ENCODE measurements around the gene PDHA1.

Gene PDHA1

DNA sequence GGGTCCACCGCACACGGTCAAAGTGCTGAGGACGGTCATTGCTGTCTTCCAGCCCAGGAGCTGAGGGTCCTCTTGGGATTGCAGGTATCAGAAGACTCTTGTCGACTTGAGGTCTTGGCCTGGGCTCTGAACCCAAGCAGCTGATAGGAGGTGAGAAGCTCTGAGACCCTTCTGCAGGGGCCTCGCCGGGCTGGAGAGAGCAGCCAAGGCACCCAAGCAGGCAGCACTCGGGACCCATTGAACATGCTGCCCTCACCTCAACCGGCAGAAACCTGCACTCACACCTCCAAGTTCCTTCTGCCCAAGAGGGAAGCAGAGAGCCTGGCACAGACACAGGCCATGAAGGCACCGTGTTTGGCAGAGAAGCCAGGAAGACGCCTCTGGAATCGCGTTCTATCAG is 34.1 kb downstream of the PDHA1 start:
- no peak for DNase-seq (ENCODE audit: low spot score)

DNA sequence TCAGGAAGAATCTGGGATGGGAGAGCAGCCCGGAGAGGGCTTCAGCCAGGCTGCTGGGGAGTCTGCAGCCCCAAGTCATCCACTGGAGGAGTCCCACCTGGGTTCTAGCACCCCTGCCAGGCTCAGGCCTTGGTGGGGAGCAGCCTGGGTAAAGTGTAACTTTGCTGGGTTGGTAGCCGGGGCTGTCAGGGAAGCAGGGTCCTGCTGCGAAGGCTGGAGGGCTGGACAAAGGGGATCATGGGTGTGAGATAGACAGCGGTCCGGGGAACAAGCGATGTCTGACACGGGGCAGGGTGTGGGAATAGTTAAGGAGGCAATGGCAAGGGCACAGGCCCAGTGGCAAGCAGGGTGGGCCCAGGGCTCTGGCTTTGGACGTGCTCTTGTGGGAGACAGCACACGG is 37.6 kb downstream of the PDHA1 start:
- DNase-seq (ENCODE audit: low spot score): no peak

DNA sequence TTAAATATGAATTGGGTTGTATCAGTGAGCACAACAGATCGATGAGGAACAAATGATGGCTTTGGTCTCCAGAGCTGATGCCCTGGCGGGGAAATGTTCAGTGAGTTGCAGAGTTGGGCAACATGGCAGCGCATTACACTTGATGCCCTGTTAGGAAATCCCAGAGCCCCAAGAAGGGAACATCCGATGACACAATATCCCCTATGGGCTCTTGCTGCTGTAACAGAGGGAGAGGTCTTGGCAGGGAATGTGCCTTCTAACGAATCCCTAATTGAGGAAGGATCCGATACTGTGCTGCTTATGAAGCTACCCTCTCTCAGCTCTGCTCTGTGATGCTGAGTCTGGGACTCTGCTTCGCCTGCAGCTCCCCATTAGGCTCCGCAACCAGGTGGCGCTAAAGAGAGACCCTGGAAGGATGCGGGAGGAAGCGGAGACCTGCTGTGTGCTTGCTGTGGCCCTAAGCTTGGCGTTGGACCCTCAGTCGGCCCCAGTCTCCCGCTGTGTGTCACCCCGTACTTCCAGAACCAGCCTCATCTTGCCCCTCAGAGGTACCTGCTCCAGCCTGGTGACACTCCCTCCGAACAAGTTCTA is 38.9 kb downstream of the PDHA1 start:
- DNase-seq (ENCODE audit: low spot score): peak; percentile 5

DNA sequence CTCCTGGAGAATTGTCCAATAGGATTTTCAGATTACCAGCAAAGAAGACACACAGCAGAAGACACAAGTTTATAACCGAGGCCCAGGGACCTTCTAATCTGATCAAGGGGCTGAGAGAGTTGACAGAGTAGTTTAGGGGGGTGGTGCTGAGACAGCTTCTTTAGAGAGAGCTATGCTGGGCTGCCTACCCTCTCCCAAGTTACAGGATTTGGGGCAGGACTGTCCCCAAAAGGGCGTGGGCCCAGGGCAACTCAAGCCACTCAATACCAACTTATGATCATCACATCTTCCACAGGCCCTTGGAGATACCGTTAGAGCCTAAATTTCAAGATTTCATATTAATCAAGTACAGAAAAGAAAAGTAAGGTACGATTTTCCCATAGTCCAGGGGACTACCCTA is 43.0 kb downstream of the PDHA1 start:
- no peak for DNase-seq (ENCODE audit: low spot score)

DNA sequence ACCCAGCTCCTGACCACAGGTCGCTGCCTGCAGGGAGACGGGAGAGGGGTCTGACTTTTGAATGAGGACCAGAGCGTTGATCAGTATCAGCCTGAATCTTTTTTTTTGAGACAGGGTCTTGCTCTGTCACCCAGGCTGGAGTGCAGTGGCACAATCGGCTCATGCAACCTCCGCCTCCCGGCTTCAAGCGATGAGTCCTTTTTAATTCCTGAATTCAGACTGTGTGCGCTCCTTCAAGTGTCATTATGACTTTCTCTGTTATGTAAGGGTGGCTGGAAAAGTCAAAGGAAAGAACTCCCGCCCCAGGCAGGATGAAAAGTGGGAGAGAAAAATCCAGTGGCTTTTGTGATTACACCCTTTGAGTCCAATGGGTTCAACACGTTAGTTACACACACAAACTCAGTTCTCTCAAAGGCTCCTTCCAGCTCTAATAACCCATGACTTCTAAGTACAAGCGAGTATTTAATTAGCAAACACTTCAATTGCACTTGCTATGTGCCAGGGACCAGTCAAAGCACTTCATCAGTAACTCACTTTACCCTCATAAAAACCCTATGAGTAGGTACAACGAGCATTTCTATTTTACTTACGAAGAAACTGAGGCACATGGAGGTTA is 44.4 kb downstream of the PDHA1 start:
- DNase-seq (ENCODE audit: low spot score): no peak

DNA sequence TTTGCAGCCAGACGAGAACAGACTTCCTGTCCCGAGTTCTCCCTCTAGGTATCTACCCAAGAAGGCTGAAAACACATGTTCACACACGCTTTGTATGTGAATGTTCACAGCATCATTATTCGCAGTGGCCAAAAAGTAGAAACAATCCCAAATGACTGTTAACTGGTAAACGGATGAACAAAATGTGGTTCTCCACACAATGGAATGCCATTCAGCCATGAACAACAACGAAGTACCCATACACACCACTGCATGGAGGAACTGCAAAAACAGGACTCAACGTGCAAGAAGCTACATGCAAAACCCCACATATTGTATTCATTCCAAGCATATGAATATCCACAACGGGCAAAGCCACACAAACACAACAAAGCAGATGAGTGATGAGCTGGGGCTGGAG is 45.0 kb downstream of the PDHA1 start:
- DNase-seq (ENCODE audit: low spot score): no peak

DNA sequence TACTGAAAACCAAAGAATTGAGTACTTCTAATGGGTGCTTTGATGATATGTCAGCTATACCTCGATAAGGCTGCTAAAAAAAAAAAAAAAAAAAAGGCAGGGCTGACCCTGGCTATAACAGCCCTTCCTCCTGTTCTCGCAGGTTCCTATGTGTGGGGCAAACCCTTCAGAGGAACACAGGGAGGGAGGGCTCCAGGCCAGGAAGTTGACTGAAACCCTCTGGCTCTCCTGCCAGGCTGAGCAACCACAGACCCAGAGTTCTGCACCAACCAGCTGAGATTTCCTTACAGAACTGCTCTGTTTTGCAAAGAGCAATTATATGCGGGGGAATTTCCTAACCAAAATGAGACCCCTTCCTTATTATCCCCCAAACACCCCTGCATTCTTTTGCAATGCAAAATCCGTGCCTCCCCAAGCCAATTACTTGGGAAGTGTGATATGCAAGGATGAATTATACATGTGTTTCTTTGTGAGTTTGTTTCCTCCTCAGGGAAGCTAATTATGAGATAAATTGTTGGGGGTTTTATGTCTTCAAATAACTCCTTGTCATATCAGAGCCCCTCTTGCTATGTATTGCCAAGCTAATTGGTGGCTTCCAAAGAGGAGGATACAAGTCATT is 45.6 kb downstream of the PDHA1 start:
- no peak for DNase-seq (ENCODE audit: low spot score)

DNA sequence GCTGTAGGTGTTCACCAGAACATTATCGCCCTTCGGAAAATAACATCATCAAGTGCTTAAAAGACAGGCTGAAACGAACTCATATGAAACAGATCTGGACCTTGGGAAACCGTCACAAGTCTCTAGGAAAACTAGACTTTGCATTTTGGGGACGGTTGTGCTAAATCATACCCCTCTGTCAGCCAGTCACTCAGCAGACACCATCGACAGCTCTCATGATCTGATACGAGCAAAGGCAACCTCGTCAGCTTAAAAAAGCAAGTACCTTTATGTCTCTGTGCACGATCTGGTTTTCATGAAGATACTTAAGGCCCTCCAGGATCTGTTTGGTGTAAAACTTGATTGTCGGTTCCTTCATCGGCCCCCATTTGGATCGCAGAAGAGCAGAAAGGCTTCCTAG is 48.4 kb downstream of the PDHA1 start:
- no peak for DNase-seq (ENCODE audit: low spot score)

DNA sequence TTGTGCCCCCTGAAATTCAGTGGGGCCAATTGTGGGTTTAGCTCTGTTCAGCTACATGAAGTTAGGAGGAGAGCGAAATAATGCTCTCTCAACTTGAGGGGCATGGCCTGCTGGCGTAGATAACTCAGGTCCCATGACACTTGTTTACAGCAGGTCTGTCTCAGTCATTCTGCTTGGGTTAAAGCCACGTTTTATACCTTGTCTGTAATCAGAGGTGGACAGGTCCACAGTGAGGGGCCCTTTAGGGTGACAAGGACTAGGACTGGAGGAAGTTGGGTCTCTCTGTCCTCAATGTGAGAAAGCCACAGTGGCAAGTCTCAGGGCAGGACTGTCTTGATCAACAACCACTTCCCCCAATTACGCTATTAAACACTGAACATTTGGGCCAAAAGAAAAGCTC is 49.0 kb downstream of the PDHA1 start:
- peak; percentile 5 for DNase-seq (ENCODE audit: low spot score)

DNA sequence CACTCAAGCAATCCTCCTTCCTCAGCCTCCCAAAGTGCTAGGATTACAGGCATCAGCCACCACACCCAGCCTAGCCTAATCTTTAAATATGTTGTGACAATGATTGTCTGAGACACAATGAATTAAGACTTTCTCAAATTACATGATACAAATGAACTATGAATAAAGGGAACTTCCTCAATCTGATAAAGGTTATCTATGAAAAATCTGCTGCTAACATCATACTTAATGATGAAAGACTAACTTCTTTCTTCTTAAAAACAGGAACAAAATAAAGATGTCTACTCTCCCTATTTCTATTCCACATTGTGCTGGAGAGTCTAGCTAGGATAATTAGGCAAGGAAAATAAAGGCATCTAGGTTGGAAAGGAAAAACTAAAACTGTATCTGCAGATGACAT is 60.0 kb downstream of the PDHA1 start:
- DNase-seq (ENCODE audit: low spot score): no peak

DNA sequence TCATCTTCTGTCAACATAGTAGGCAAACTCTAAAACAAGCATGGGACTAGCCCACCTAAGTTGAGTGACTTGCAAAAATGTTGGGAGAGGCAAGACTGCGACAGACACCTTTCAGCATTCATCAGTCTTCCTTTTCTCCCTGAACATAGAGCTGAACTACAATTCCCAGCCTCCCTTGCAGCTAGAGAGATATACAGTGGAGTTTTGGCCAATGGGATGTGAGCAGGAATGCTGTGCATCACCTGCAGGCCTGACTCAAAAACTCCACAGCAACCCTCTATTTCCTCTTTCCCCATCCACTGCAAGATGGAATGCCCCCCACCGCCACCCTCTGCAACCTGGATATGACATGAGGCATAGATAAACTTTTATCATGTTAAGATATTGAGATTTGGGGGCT is 66.5 kb downstream of the PDHA1 start:
- no peak for DNase-seq (ENCODE audit: low spot score)

Data from hematopoietic multipotent progenitor cell treated with erythropoietin and hydrocortisone succinate and interleukin-3 and kit ligand, for 17 days (in vitro differentiated cells).